Left lung (tissue), 10 donors: ENCODE data around the gene FBXL7. TPM values are rescaled to one million over a fixed set of nuclear protein-coding genes. Genes with fewer than 3 reads are reported as not detected.

ENCODE experiments used
- ATAC-seq: fragments of 200-7000 bp; cut with Tn5 transposase; one replicate; pipeline ENCODE4 v1.9.1; 2020; ENCODE audit warnings: moderate library complexity
- DNase-seq, 4 donors: peaks; one replicate each; pipeline ENCODE4 v3.0.0-alpha.2; 2013 to 2020
- H3K27ac ChIP-seq, 2 donors: fragments of 200-600 bp; sonication (generic) in 1 of 2; one replicate each; pipeline versions ENCODE4 v1.5.0 to v1.8.0; 2020 to 2021
- H3K27me3 ChIP-seq, 2 donors: fragments of 200-600 bp; sonication (generic) in 1 of 2; one replicate each; pipeline versions ENCODE4 v1.5.0 to v1.8.0; 2020 to 2021
- H3K36me3 ChIP-seq, 2 donors: fragments of 200-600 bp; sonication (generic) in 1 of 2; one replicate each; pipeline versions ENCODE4 v1.5.0 to v1.8.0; 2020 to 2021
- H3K4me1 ChIP-seq, 2 donors: fragments of 200-600 bp; one replicate each; pipeline ENCODE4 v1.8.0; 2021
- H3K4me3 ChIP-seq, 2 donors: fragments of 200-600 bp; sonication (generic) in 1 of 2; one replicate each; pipeline versions ENCODE4 v1.5.0 to v1.8.0; 2020 to 2021; ENCODE audit warnings: mild to moderate bottlenecking in 1 of 2
- H3K9me3 ChIP-seq, 2 donors: fragments of 200-600 bp; sonication (generic) in 1 of 2; one replicate each; pipeline versions ENCODE4 v1.5.0 to v1.8.0; 2020 to 2021
- intact Hi-C, 2 donors: fragments of 100-400 bp; cut with DNase I; formaldehyde crosslinking; loops; one replicate each; pipeline versions ENCODE4 v1.11.2 to v1.14.2; 2022
- polyA plus RNA-seq, 6 donors: library from polyadenylated mRNA; unstranded; fragments of 120-200 nt; gene quantifications; one replicate each; pipeline ENCODE4 v1.2.1, GENCODE V29; 2013; ENCODE audit not compliant: insufficient read length in 6 of 6
- total RNA-seq, 2 donors: library from RNA; stranded (reverse); fragmentation: NEBNext Ultra II Directional; extraction: Animal tissue kit (Norgen Biotek cat#: 25700); gene quantifications; one replicate each; pipeline ENCODE4 v1.2.1, GENCODE V29; 2021
- TF ChIP-seq, protein P1 (sequence below), 2 donors: fragments of 200-600 bp; sonication (generic) in 1 of 2; IDR thresholded peaks; one replicate each; pipeline versions ENCODE4 v1.5.0 to v1.8.0; 2021; ENCODE audit warnings: antibody characterized with exemption in 2 of 2
- donor health status: DM: no; HTN: yes; CAD: no.
- donor health status: DM: no; HTN: no; CAD: no.

Gene FBXL7
- total and polyA plus RNA-seq, 8 donors = 12.0 to 32.4 (median 28.1) TPM

GRCh38 chr5:15612915-15613635 lies 113.1 kb downstream of the FBXL7 start:
- no peaks in the 10 kb centered on the region for H3K4me1 ChIP-seq
- H3K36me3 ChIP-seq = no peaks in the 10 kb centered on the region
- H3K27me3 ChIP-seq = no peaks in the 10 kb centered on the region
- intact Hi-C loops = no loop called here
- H3K9me3 ChIP-seq = no peaks in the 10 kb centered on the region
- DNase-seq (no peak), ATAC-seq (no peak)
- TF ChIP-seq, protein P1, sequence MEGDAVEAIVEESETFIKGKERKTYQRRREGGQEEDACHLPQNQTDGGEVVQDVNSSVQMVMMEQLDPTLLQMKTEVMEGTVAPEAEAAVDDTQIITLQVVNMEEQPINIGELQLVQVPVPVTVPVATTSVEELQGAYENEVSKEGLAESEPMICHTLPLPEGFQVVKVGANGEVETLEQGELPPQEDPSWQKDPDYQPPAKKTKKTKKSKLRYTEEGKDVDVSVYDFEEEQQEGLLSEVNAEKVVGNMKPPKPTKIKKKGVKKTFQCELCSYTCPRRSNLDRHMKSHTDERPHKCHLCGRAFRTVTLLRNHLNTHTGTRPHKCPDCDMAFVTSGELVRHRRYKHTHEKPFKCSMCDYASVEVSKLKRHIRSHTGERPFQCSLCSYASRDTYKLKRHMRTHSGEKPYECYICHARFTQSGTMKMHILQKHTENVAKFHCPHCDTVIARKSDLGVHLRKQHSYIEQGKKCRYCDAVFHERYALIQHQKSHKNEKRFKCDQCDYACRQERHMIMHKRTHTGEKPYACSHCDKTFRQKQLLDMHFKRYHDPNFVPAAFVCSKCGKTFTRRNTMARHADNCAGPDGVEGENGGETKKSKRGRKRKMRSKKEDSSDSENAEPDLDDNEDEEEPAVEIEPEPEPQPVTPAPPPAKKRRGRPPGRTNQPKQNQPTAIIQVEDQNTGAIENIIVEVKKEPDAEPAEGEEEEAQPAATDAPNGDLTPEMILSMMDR (IDR thresholded peaks at IDR 0.05) = no peak
- no peak overlapping the region for H3K4me3 ChIP-seq
- no peak overlapping the region for H3K27ac ChIP-seq

GRCh38 chr5:15614679-15615078 lies 114.7 kb downstream of the FBXL7 start:
- TF ChIP-seq, protein P1 (IDR thresholded peaks at IDR 0.05) = no peak
- ATAC-seq (no peak), DNase-seq (no peak)
- H3K27ac ChIP-seq = no peak overlapping the region
- H3K36me3 ChIP-seq = no peaks in the 10 kb centered on the region
- intact Hi-C loops = no loop called here
- no peaks in the 10 kb centered on the region for H3K27me3 ChIP-seq
- H3K9me3 ChIP-seq = no peaks in the 10 kb centered on the region
- H3K4me1 ChIP-seq = no peaks in the 10 kb centered on the region
- no peak overlapping the region for H3K4me3 ChIP-seq

GRCh38 chr5:15615859-15616258 lies 115.9 kb downstream of the FBXL7 start:
- DNase-seq (no peak), ATAC-seq (no peak)
- TF ChIP-seq, protein P1 (IDR thresholded peaks at IDR 0.05) = no peak
- intact Hi-C loops = no loop called here
- no peak overlapping the region for H3K27ac ChIP-seq
- H3K4me1 ChIP-seq = no peaks in the 10 kb centered on the region
- no peaks in the 10 kb centered on the region for H3K27me3 ChIP-seq
- H3K9me3 ChIP-seq = no peaks in the 10 kb centered on the region
- no peaks in the 10 kb centered on the region for H3K36me3 ChIP-seq
- no peak overlapping the region for H3K4me3 ChIP-seq

GRCh38 chr5:15618938-15619337 lies 119.0 kb downstream of the FBXL7 start:
- Histone ChIP-seq H3K27me3 (no peaks in the 10 kb centered on the region), H3K4me3 (no peak overlapping the region), H3K27ac (no peak overlapping the region), H3K9me3 (no peaks in the 10 kb centered on the region), H3K4me1 (no peaks in the 10 kb centered on the region), H3K36me3 (no peaks in the 10 kb centered on the region)
- DNase-seq (no peak), ATAC-seq (no peak)
- intact Hi-C loops = no loop called here
- TF ChIP-seq, protein P1 (IDR thresholded peaks at IDR 0.05) = no peak

GRCh38 chr5:15620501-15620900 lies 120.5 kb downstream of the FBXL7 start:
- Histone ChIP-seq H3K36me3 (no peaks in the 10 kb centered on the region), H3K4me3 (no peak overlapping the region), H3K27me3 (no peaks in the 10 kb centered on the region), H3K4me1 (no peaks in the 10 kb centered on the region), H3K27ac (no peak overlapping the region), H3K9me3 (no peaks in the 10 kb centered on the region)
- intact Hi-C loops = no loop called here
- TF ChIP-seq, protein P1 (IDR thresholded peaks at IDR 0.05) = no peak
- peak; percentile 48 for ATAC-seq
- no peak for DNase-seq
